ENCODE results near the gene SHROOM1. TPM values are rescaled to one million over a fixed set of nuclear protein-coding genes. Genes with fewer than 3 reads are reported as not detected.
A peak's percentile ranks its signal among the peaks of the same experiment; 100 is the strongest.

SHROOM1 gene
- total and polyA plus RNA-seq, 9 of the 15 experiments (the other 6 are each of a cell fraction or from before 2014, with no cell fraction given): 0.44 to 26.5 (median 11.9) TPM

DNA sequence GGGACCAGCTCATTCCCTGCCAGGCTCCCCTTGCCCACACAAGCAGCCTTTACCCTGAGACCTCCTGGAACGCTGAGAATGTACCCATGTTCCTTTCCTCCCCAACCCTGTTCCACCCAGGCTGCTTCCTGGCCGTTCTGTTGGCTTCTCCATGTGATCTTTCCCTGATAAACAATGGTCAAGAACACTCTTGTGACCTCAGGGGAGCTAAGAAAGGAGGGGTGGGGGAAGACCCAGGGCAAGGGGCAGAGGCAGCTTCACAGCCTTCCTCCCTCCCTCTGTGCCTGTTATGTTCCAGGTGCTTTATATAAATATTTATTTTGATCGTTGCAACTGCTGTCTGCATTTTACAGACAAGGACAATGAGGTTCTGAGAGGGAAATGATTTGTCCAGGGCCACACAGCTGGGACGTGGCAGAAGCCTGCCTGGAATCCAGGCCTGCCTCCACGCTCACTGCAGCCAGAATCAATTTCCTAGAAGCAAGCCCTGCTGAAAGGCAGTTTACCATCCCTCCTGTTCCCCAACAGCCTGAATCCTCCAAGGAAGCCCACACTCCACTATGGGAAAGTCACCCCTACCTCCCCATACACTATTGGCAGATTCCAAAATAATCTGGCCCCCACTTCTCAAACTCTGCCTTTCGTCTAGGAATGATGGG lies 3.9 kb downstream of the SHROOM1 start:
- ChIA-PET POLR2A (interaction anchor here (0.6 to 1.2 kb wide), 4 partner anchors 9 to 137 kb away, joined by 3 to 4 read pairs (median 3); partner anchors contain the start of gene AFF4), CTCF (ENCODE audit: low intra/inter-chr PET ratio) (no interaction called here)
- Histone ChIP-seq H3K4me2 (ENCODE audit: insufficient read depth, low read length) (no peak overlapping the region), H3K9me1 (ENCODE audit: control insufficient read depth, insufficient read depth, low read length) (no peaks in the 10 kb centered on the region), H3K27me3 (ENCODE audit: control insufficient read depth in 2 of 2, insufficient read depth in 2 of 2, low read length in 2 of 2) (no peaks in the 10 kb centered on the region), H2AFZ (ENCODE audit: low read depth, low read length) (no peak overlapping the region), H3K9me3 (replicated peaks; ENCODE audit: control insufficient read depth, insufficient read depth, low read depth, low read length) (no peaks in the 10 kb centered on the region), H3K9ac (ENCODE audit: insufficient read depth in 1 of 2, low read depth in 2 of 2, low read length in 2 of 2) (peak overlapping the region in 1 of 2 experiments; percentile 56; a peak in 1 of 4 replicates), H3K79me2 (ENCODE audit: control insufficient read depth, insufficient read depth, low read length) (peaks cover 23% of the 10 kb centered on the region), H3K36me3 (ENCODE audit: control insufficient read depth, insufficient read depth, low read length) (peaks cover 51% of the 10 kb centered on the region; the same call in 2 of the 3 replicates), H3K27ac (ENCODE audit: extremely low read depth, low read depth, low read length) (no peak overlapping the region), H4K20me1 (replicated peaks; ENCODE audit: control insufficient read depth, insufficient read depth, low read length) (no peaks in the 10 kb centered on the region), H3K4me1 (replicated peaks in 1 of 2; ENCODE audit: control insufficient read depth in 2 of 2, insufficient read depth in 2 of 2, low read length in 2 of 2) (peaks cover 18 to 40% of the 10 kb centered on the region in 2 experiments; a peak in 4 of 5 replicates), H3K4me3 (no peak overlapping the region)
- in situ Hi-C loops (cut with MboI) (loop anchor here (5.0 kb wide), 1 partner anchor 69 kb away; no protein-coding TSS in a partner anchor), intact Hi-C loops (cut with micrococcal nuclease) (no loop called here)
- BruUV-seq (replicated peaks): no TSS peak
- no peak for DNase-seq (ENCODE audit: extremely low read depth in 1 of 4, low spot score in 3 of 4)
- FAIRE-seq: no peak
- 83% methylated on average over 6 of the region's 6 CpGs for WGBS (ENCODE audit: insufficient coverage, low coverage, missing lambda C conversion rate)
- ATAC-seq: no peak
- TF ChIP-seq, protein P1, sequence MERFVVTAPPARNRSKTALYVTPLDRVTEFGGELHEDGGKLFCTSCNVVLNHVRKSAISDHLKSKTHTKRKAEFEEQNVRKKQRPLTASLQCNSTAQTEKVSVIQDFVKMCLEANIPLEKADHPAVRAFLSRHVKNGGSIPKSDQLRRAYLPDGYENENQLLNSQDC (CRISPR knock-in tag; IDR thresholded peaks at IDR 0.05): no peak
- TF ChIP-seq, protein P2, sequence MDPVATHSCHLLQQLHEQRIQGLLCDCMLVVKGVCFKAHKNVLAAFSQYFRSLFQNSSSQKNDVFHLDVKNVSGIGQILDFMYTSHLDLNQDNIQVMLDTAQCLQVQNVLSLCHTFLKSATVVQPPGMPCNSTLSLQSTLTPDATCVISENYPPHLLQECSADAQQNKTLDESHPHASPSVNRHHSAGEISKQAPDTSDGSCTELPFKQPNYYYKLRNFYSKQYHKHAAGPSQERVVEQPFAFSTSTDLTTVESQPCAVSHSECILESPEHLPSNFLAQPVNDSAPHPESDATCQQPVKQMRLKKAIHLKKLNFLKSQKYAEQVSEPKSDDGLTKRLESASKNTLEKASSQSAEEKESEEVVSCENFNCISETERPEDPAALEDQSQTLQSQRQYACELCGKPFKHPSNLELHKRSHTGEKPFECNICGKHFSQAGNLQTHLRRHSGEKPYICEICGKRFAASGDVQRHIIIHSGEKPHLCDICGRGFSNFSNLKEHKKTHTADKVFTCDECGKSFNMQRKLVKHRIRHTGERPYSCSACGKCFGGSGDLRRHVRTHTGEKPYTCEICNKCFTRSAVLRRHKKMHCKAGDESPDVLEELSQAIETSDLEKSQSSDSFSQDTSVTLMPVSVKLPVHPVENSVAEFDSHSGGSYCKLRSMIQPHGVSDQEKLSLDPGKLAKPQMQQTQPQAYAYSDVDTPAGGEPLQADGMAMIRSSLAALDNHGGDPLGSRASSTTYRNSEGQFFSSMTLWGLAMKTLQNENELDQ (CRISPR knock-in tag; IDR thresholded peaks at IDR 0.05; ENCODE audit: borderline replicate concordance): no peak
- TF ChIP-seq HES1 (IDR thresholded peaks at IDR 0.05; ENCODE audit: low read depth): no peak
- TF ChIP-seq, protein P3, sequence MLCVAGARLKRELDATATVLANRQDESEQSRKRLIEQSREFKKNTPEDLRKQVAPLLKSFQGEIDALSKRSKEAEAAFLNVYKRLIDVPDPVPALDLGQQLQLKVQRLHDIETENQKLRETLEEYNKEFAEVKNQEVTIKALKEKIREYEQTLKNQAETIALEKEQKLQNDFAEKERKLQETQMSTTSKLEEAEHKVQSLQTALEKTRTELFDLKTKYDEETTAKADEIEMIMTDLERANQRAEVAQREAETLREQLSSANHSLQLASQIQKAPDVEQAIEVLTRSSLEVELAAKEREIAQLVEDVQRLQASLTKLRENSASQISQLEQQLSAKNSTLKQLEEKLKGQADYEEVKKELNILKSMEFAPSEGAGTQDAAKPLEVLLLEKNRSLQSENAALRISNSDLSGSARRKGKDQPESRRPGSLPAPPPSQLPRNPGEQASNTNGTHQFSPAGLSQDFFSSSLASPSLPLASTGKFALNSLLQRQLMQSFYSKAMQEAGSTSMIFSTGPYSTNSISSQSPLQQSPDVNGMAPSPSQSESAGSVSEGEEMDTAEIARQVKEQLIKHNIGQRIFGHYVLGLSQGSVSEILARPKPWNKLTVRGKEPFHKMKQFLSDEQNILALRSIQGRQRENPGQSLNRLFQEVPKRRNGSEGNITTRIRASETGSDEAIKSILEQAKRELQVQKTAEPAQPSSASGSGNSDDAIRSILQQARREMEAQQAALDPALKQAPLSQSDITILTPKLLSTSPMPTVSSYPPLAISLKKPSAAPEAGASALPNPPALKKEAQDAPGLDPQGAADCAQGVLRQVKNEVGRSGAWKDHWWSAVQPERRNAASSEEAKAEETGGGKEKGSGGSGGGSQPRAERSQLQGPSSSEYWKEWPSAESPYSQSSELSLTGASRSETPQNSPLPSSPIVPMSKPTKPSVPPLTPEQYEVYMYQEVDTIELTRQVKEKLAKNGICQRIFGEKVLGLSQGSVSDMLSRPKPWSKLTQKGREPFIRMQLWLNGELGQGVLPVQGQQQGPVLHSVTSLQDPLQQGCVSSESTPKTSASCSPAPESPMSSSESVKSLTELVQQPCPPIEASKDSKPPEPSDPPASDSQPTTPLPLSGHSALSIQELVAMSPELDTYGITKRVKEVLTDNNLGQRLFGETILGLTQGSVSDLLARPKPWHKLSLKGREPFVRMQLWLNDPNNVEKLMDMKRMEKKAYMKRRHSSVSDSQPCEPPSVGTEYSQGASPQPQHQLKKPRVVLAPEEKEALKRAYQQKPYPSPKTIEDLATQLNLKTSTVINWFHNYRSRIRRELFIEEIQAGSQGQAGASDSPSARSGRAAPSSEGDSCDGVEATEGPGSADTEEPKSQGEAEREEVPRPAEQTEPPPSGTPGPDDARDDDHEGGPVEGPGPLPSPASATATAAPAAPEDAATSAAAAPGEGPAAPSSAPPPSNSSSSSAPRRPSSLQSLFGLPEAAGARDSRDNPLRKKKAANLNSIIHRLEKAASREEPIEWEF (CRISPR knock-in tag; IDR thresholded peaks at IDR 0.05): no peak
- no peak for TF ChIP-seq ZNF316 (IDR thresholded peaks at IDR 0.05)
- TF ChIP-seq PRMT5 (CRISPR knock-in tag; IDR thresholded peaks at IDR 0.05): no peak
- no peak for TF ChIP-seq ZBTB17 (CRISPR knock-in tag; IDR thresholded peaks at IDR 0.05)
- TF ChIP-seq RBM22 (IDR thresholded peaks at IDR 0.05; ENCODE audit: low read depth, low read length, poor library complexity, severe bottlenecking): no peak
- no peak for TF ChIP-seq XRCC4 (IDR thresholded peaks at IDR 0.05; ENCODE audit: extremely low read depth, insufficient read depth, insufficient read length)
- no peak for TF ChIP-seq NUFIP1 (IDR thresholded peaks at IDR 0.05; ENCODE audit: partially characterized antibody)
- TF ChIP-seq, protein P4, sequence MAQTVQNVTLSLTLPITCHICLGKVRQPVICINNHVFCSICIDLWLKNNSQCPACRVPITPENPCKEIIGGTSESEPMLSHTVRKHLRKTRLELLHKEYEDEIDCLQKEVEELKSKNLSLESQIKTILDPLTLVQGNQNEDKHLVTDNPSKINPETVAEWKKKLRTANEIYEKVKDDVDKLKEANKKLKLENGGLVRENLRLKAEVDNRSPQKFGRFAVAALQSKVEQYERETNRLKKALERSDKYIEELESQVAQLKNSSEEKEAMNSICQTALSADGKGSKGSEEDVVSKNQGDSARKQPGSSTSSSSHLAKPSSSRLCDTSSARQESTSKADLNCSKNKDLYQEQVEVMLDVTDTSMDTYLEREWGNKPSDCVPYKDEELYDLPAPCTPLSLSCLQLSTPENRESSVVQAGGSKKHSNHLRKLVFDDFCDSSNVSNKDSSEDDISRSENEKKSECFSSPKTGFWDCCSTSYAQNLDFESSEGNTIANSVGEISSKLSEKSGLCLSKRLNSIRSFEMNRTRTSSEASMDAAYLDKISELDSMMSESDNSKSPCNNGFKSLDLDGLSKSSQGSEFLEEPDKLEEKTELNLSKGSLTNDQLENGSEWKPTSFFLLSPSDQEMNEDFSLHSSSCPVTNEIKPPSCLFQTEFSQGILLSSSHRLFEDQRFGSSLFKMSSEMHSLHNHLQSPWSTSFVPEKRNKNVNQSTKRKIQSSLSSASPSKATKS (CRISPR knock-in tag; IDR thresholded peaks at IDR 0.05): no peak

Measured in K562 (cell line).